ENCODE measurements around the gene HOXC4. TPM values are rescaled to one million over a fixed set of nuclear protein-coding genes. Genes with fewer than 3 reads are reported as not detected.

HOXC4 gene
- total RNA-seq, 1 donor from 2014 or later: not detected

DNA sequence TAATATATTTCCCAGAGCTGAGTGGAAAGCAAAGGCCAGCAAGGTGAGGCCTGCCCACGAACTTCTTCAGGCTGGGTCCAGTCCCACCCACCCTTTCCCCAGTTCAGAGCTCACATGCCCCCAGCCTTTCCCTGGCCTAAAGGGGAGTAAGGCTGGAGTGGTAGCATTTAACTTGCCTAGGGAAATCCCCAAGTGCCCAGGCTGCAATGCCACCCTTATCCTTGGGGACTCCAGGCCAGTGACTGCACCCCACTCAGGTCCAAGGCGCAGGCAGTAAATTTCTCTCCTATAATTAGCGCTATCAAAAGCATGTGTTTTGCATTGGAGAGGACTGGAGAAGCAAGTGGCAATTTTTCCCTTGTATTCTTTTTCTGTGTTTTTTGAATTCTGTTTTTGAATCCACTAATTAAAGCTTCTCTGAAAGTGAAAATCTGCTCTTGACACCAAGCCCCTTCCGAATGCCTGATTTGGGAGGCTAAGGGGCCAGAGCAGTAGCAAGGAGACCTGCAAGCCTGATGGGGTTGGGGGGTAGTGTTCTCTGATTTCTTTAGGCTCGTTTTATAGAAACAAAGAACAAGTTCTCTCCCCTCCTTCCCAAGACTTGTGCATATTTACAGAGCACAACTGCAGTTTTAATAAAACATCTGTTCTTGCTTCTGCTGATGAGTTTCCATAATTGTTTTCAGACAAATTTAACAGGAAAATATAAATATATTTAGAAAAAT is 28.9 kb upstream of the HOXC4 start:
- peaks cover 95% of the 10 kb centered on the region for H3K27me3 Mint-ChIP-seq (ENCODE audit: low read depth, unreplicated experiment)
- Histone ChIP-seq H3K27ac (ENCODE audit: low read depth, low read length) (no peak overlapping the region), H3K79me2 (ENCODE audit: insufficient read depth, low read length) (no peaks in the 10 kb centered on the region), H4K20me1 (ENCODE audit: insufficient read depth, low read length) (no peaks in the 10 kb centered on the region), H3K9ac (ENCODE audit: low read length) (no peak overlapping the region), H3K9me3 (ENCODE audit: insufficient read depth, low read depth, low read length) (no peaks in the 10 kb centered on the region), H3K4me1 (ENCODE audit: insufficient read depth, low read length) (no peaks in the 10 kb centered on the region), H3K36me3 (ENCODE audit: insufficient read depth, low read length) (no peaks in the 10 kb centered on the region), H3K4me3 (ENCODE audit: insufficient read depth, low read depth, low read length) (no peak overlapping the region), H3K27me3 (ENCODE audit: insufficient read depth, low read length) (peaks cover 92% of the 10 kb centered on the region), H2AFZ (ENCODE audit: low read depth, low read length) (no peak overlapping the region), H3K4me2 (ENCODE audit: low read length) (no peak overlapping the region)
- peaks cover 20% of the 10 kb centered on the region for H3K9me3 Mint-ChIP-seq (ENCODE audit: unreplicated experiment)
- TF ChIP-seq EZH2 (IDR thresholded peaks at IDR 0.05; ENCODE audit: insufficient read depth, low read length): no peak
- TF ChIP-seq, protein P1, sequence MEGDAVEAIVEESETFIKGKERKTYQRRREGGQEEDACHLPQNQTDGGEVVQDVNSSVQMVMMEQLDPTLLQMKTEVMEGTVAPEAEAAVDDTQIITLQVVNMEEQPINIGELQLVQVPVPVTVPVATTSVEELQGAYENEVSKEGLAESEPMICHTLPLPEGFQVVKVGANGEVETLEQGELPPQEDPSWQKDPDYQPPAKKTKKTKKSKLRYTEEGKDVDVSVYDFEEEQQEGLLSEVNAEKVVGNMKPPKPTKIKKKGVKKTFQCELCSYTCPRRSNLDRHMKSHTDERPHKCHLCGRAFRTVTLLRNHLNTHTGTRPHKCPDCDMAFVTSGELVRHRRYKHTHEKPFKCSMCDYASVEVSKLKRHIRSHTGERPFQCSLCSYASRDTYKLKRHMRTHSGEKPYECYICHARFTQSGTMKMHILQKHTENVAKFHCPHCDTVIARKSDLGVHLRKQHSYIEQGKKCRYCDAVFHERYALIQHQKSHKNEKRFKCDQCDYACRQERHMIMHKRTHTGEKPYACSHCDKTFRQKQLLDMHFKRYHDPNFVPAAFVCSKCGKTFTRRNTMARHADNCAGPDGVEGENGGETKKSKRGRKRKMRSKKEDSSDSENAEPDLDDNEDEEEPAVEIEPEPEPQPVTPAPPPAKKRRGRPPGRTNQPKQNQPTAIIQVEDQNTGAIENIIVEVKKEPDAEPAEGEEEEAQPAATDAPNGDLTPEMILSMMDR (IDR thresholded peaks at IDR 0.05; ENCODE audit: insufficient read depth, low read depth, low read length): no peak
- DNase-seq (ENCODE audit: low read depth) (no peak), FAIRE-seq (no peak)
- H3K4me1 Mint-ChIP-seq (ENCODE audit: low read depth, unreplicated experiment): no peaks in the 10 kb centered on the region
- H3K27ac Mint-ChIP-seq (ENCODE audit: unreplicated experiment): no peak overlapping the region
- H3K4me3 Mint-ChIP-seq (ENCODE audit: unreplicated experiment): no peak overlapping the region
- peaks cover 2% of the 10 kb centered on the region for H3K36me3 Mint-ChIP-seq (ENCODE audit: low read depth, unreplicated experiment)

DNA sequence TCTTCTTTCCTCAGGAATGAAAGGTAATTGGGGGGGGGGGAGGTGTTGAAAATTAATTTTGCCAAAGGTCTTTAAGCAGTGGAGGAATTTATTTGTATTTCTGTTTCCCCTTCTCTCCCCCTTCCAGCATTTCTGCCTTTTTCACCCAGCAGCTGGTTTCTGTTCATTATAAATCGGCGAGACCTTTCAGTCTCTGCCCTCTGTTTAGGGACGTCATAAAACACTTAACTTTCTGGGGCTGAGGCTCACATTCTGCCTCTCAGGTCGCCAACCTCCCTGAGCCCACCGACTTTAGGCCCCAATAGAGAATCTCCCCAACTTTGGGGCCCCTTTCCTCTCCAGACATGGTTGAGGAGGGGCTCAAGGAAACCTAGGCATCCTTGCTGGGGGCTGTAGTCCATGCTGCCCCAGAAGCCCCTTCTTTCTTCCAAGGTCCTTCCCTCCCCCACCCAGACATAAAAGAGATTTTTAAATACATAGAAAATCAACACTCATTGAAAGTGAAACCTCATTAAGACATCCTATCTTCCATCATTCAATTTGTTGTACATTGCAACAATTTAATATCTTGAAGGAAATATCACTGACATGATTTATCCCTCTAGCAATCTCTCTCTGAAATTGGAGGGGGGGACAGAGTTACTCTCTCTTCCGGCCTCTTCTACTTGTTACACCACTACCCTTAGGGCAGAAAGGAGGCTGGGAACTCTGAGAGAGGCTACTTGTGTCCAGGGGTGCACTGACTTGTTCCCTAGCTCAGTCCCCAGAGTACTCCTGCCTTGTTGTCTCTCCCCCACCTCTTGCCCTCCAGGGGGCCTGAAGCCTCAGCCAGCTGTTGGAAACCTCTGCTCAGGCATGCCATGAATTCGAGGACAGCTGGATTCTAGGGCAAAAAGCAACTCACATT is 27.9 kb upstream of the HOXC4 start:
- Mint-ChIP-seq H3K9me3 (ENCODE audit: unreplicated experiment) (peaks cover 23% of the 10 kb centered on the region), H3K27me3 (ENCODE audit: low read depth, unreplicated experiment) (peaks cover 92% of the 10 kb centered on the region), H3K27ac (ENCODE audit: unreplicated experiment) (no peak overlapping the region), H3K4me3 (ENCODE audit: unreplicated experiment) (no peak overlapping the region), H3K4me1 (ENCODE audit: low read depth, unreplicated experiment) (no peaks in the 10 kb centered on the region), H3K36me3 (ENCODE audit: low read depth, unreplicated experiment) (peaks cover 4% of the 10 kb centered on the region)
- TF ChIP-seq, protein P1 (IDR thresholded peaks at IDR 0.05; ENCODE audit: insufficient read depth, low read depth, low read length): no peak
- TF ChIP-seq EZH2 (IDR thresholded peaks at IDR 0.05; ENCODE audit: insufficient read depth, low read length): peak; percentile 28
- Histone ChIP-seq H2AFZ (ENCODE audit: low read depth, low read length) (no peak overlapping the region), H3K4me3 (ENCODE audit: insufficient read depth, low read depth, low read length) (no peak overlapping the region), H3K9ac (ENCODE audit: low read length) (no peak overlapping the region), H3K36me3 (ENCODE audit: insufficient read depth, low read length) (no peaks in the 10 kb centered on the region), H3K27ac (ENCODE audit: low read depth, low read length) (no peak overlapping the region), H3K79me2 (ENCODE audit: insufficient read depth, low read length) (no peaks in the 10 kb centered on the region), H4K20me1 (ENCODE audit: insufficient read depth, low read length) (no peaks in the 10 kb centered on the region), H3K4me2 (ENCODE audit: low read length) (no peak overlapping the region), H3K27me3 (ENCODE audit: insufficient read depth, low read length) (peaks cover 91% of the 10 kb centered on the region), H3K9me3 (ENCODE audit: insufficient read depth, low read depth, low read length) (no peaks in the 10 kb centered on the region), H3K4me1 (ENCODE audit: insufficient read depth, low read length) (no peaks in the 10 kb centered on the region)
- DNase-seq (ENCODE audit: low read depth) (no peak), FAIRE-seq (no peak)
